Coronary artery (tissue), 2 donors: ENCODE data around the gene TFF3.
"Not testable (repeated sequence)": the region's sequence is repeated elsewhere in the genome, so short reads cannot be mapped to it uniquely, and the experiment has no call there.

Experiments
- DNase-seq: peaks from one replicate; pipeline ENCODE4 v3.0.0-alpha.2; 2017; ENCODE audit warnings: low spot score
- H3K27ac ChIP-seq, 2 donors: fragments of 200-600 bp; sonication (generic); one replicate each; pipeline ENCODE4 v1.5.1; 2016 to 2019
- H3K4me3 ChIP-seq: fragments of 200-600 bp; sonication (generic); 2 replicates; pipeline ENCODE4 v1.5.1; 2016; ENCODE audit warnings: mild to moderate bottlenecking, moderate library complexity
- TF ChIP-seq, protein P1 (sequence below): fragments of 200-600 bp; sonication (generic); IDR thresholded peaks from one replicate; pipeline ENCODE4 v1.5.1; 2019; ENCODE audit warnings: antibody characterized with exemption

Gene TFF3

GRCh38 chr21:42294273-42294880 lies 20.8 kb downstream of the TFF3 start:
- Histone ChIP-seq H3K4me3 (no peak overlapping the region), H3K27ac (no peak overlapping the region)
- no peak for DNase-seq
- TF ChIP-seq, protein P1, sequence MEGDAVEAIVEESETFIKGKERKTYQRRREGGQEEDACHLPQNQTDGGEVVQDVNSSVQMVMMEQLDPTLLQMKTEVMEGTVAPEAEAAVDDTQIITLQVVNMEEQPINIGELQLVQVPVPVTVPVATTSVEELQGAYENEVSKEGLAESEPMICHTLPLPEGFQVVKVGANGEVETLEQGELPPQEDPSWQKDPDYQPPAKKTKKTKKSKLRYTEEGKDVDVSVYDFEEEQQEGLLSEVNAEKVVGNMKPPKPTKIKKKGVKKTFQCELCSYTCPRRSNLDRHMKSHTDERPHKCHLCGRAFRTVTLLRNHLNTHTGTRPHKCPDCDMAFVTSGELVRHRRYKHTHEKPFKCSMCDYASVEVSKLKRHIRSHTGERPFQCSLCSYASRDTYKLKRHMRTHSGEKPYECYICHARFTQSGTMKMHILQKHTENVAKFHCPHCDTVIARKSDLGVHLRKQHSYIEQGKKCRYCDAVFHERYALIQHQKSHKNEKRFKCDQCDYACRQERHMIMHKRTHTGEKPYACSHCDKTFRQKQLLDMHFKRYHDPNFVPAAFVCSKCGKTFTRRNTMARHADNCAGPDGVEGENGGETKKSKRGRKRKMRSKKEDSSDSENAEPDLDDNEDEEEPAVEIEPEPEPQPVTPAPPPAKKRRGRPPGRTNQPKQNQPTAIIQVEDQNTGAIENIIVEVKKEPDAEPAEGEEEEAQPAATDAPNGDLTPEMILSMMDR: no peak

DNA sequence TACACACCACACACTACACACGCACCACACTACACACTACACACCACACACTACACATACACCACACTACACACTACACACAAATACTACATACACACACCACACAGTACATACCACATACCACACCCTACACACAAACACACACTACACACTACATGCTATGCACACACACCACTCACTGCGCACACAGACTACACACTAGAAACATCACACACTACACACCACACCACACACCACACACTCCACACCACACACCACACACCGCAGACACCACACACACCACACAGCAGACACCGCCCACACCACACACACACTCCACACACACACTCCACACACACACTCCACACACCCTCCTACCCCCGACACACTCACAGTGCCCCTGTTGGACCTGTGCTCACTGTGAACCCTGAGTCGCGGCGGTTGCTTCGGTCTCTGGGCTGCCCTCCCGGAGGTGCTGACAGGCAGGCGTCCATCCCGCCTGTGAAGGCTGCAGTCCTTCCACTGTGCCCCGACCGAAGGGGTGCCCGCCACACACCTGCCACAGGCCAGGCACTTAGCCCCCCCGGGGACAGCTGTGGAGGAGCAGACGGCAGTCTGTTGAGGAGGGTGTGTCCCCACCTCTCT lies 21.4 kb downstream of the TFF3 start:
- H3K27ac ChIP-seq: no peak overlapping the region
- no peak for DNase-seq
- no peak overlapping the region for H3K4me3 ChIP-seq
- TF ChIP-seq, protein P1: no peak

- not testable (repeated sequence) for H3K27ac ChIP-seq
These were observed 22.6 kb downstream of the TFF3 start for GRCh38 chr21:42292563-42293142.

DNA sequence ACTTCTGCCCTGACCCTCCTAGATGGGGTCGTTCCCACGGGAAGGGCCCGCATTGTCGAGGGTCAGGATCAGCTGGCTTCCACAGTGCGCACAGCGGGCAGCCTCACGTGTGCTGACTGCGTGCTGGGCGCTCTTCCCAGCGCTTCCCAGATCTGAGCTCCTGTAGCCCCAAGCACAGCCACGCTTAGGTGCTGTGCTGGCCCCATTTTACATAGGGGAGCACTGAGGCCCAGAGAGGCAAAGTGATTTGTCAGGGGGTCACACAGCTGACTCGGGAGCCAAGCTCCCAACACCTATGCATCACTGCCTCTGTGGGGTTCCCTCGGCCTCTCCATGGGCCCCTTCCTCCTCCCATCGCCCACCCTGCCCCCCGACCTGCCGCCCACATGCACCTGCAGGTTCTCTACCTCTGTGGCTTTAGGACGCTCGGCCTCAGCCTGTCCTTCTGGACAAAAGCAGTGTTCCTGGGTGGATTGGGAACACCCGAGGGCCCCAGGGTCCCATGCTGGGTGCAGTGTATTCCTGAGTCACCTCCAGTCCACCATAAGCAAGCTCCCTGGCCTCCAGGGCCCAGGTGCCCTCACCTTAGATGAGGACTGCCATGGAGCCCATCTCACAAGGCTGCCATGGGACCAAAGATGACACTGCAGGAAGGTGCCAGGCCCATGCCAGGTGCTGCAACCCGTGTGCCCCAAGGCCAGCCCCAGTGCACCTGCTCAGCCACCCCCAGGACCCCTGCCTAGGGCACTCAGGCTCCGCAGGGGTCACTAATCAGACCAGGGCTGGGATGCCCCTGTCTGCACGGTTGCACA lies 23.3 kb downstream of the TFF3 start:
- TF ChIP-seq, protein P1: no peak
- DNase-seq: no peak
- Histone ChIP-seq H3K27ac (no peak overlapping the region), H3K4me3 (no peak overlapping the region)

More at GRCh38 chr21:42292563-42293142, 22.6 kb downstream of the TFF3 start:
- not testable (repeated sequence) for H3K4me3 ChIP-seq, DNase-seq

GRCh38 chr21:42291003-42291750 lies 24.0 kb downstream of the TFF3 start:
- TF ChIP-seq, protein P1: no peak
- Histone ChIP-seq H3K4me3 (no peak overlapping the region), H3K27ac (no peak overlapping the region)
- DNase-seq: no peak

DNA sequence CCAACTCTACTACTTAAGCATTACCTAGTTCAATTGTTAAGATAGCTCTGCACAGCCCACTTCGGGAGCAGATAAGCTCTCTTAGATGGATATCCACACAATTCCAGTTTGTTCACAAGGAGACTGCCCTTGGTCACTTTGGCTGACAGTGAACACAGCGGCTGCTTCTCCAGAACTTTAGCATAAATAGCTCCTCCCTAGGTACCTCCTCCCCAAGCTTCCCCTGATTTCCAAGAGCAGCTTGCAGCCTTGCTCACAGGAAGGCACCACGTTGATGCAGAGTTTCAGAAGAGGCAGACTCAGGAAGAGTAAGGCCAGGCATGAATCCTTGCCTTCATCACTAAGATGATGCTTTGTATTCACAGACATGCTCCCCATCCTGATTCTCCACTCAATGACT lies 24.7 kb downstream of the TFF3 start:
- H3K4me3 ChIP-seq: no peak overlapping the region
- TF ChIP-seq, protein P1: no peak
- H3K27ac ChIP-seq: no peak overlapping the region
- DNase-seq: no peak

DNA sequence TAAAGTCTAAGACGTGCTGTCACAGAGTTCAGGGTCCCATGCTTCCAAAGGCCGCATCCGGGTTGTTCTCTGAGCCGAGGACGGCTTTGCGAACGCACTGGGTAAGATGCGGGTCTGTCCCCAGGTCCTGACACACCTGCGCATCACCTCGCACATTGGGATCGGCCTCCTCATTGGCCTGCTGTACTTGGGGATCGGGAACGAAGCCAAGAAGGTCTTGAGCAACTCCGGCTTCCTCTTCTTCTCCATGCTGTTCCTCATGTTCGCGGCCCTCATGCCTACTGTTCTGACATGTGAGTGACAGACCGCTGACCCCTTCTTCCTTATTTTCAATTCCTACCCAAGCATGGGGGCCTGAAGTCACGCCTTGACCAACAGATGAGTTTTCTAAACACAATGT lies 25.3 kb downstream of the TFF3 start:
- DNase-seq: no peak
- Histone ChIP-seq H3K27ac (no peak overlapping the region), H3K4me3 (no peak overlapping the region)
- TF ChIP-seq, protein P1: no peak
